ENCODE measurements around the gene KRTAP5-3.

DNA sequence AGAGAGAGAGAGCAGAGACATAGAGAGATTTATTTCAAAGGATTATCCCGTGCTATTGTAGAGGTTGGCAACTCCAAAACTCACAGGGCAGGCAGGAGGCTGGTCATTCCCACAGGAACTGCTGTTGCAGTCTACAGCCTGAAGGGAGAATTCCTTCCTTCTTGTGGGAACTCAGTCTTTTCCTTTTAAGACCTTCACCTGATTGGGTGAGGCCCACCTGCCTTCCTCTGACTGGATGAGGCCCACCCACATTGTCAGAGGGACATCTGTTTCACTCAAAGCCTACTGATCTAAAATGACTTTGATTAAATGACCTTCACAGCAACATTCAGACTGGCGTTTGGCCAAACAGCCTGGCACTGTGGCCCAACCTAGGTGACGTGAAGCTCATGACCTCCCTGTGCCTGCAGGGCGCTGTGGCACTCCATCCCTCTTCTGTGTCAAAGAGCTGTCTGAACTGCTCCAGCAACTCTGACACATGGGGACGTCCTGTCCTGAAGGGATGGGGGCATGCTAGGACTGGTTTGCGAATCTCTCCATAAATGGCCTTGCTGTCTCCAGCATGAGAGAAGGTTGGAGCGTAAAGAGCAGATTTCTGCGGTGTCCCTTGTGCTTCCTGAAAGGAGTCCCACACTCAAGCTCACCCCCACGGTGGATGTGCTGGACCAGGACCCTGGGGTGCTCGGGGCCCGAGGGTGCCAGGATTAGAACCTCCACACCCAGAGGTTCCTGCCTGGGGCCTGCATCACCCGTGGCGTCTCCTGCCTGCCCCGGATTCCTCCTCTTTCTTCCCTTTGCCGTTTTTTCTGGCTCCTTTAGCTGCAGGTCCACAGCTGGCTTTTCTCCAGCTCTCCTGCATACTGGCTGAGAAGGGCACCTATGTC, 42.0 kb upstream of the KRTAP5-3 start:
- TF ChIP-seq ZNF251 (CRISPR knock-in tag; IDR thresholded peaks at IDR 0.05) = no peak
- TF ChIP-seq NFYB (CRISPR knock-in tag; IDR thresholded peaks at IDR 0.05) = no peak
- TF ChIP-seq, protein P1, sequence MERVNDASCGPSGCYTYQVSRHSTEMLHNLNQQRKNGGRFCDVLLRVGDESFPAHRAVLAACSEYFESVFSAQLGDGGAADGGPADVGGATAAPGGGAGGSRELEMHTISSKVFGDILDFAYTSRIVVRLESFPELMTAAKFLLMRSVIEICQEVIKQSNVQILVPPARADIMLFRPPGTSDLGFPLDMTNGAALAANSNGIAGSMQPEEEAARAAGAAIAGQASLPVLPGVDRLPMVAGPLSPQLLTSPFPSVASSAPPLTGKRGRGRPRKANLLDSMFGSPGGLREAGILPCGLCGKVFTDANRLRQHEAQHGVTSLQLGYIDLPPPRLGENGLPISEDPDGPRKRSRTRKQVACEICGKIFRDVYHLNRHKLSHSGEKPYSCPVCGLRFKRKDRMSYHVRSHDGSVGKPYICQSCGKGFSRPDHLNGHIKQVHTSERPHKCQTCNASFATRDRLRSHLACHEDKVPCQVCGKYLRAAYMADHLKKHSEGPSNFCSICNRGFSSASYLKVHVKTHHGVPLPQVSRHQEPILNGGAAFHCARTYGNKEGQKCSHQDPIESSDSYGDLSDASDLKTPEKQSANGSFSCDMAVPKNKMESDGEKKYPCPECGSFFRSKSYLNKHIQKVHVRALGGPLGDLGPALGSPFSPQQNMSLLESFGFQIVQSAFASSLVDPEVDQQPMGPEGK (CRISPR knock-in tag; IDR thresholded peaks at IDR 0.05) = no peak
- no peak for TF ChIP-seq EZH2 (conservative IDR thresholded peaks at IDR 0.05; ENCODE audit: low read depth, low read length)
- TF ChIP-seq CEBPB (IDR thresholded peaks at IDR 0.05; ENCODE audit: borderline replicate concordance, low read depth, low read length) = no peak
- no peak for TF ChIP-seq NFATC3 (CRISPR knock-in tag; IDR thresholded peaks at IDR 0.05)
- no peak for TF ChIP-seq CENPX (CRISPR knock-in tag; IDR thresholded peaks at IDR 0.05)
- no peak for TF ChIP-seq ZBTB7A (CRISPR knock-in tag; IDR thresholded peaks at IDR 0.05)
- TF ChIP-seq NFE2L2 (IDR thresholded peaks at IDR 0.05; ENCODE audit: low read length) = no peak
